OCI-LY1 (cell line): Measurements from ENCODE around the gene TUBA3C.

Experiments
- EZH2 ChIP-seq: fragments of 200-600 bp; sonication (generic), shearing (Covaris generic); IDR thresholded peaks from 2 replicates; pipeline ENCODE4 v1.8.0; 2017; ENCODE audit warnings: borderline replicate concordance, mixed run types, mild to moderate bottlenecking, antibody characterized with exemption, low read length, moderate library complexity, mixed read lengths
- TF ChIP-seq, protein P1 (sequence below): fragments of 200-600 bp; sonication (generic), shearing (Covaris generic); IDR thresholded peaks from 2 replicates; pipeline ENCODE4 v1.5.1; 2017; ENCODE audit warnings: mild to moderate bottlenecking, antibody characterized with exemption, low read length, moderate library complexity, mixed read lengths

DNA sequence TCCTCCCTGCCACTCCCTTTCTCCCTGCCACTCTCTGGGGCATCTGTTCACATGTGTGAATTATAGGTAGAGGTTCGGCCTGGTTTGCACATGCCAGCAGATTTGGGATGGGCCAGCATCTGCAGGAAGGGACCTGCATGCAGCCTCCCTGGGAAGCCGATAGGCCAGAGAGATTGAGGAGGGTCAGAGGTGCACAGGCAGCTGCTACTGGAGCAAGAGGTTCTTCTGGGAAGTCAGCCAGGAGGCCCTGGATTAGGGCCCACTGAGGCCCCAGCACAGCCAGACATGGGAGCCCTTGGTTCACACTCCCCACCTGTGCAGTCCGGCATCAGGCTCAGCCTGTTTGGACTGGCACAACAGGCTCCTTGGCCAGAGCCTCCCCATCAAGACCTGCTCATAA is 12.1 kb downstream of the TUBA3C start:
- TF ChIP-seq, protein P1, sequence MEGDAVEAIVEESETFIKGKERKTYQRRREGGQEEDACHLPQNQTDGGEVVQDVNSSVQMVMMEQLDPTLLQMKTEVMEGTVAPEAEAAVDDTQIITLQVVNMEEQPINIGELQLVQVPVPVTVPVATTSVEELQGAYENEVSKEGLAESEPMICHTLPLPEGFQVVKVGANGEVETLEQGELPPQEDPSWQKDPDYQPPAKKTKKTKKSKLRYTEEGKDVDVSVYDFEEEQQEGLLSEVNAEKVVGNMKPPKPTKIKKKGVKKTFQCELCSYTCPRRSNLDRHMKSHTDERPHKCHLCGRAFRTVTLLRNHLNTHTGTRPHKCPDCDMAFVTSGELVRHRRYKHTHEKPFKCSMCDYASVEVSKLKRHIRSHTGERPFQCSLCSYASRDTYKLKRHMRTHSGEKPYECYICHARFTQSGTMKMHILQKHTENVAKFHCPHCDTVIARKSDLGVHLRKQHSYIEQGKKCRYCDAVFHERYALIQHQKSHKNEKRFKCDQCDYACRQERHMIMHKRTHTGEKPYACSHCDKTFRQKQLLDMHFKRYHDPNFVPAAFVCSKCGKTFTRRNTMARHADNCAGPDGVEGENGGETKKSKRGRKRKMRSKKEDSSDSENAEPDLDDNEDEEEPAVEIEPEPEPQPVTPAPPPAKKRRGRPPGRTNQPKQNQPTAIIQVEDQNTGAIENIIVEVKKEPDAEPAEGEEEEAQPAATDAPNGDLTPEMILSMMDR, result no peak
- no peak for TF ChIP-seq EZH2
